GM21360 (cell line): ENCODE results near the gene AKNAD1.

Source experiments
- ATAC-seq: cut with Tn5 transposase; IDR thresholded peaks from one replicate; pipeline ENCODE4 v1.9.1; 2021; ENCODE audit warnings: mild to moderate bottlenecking, moderate library complexity; ENCODE audit not compliant: unreplicated experiment

AKNAD1 gene

DNA sequence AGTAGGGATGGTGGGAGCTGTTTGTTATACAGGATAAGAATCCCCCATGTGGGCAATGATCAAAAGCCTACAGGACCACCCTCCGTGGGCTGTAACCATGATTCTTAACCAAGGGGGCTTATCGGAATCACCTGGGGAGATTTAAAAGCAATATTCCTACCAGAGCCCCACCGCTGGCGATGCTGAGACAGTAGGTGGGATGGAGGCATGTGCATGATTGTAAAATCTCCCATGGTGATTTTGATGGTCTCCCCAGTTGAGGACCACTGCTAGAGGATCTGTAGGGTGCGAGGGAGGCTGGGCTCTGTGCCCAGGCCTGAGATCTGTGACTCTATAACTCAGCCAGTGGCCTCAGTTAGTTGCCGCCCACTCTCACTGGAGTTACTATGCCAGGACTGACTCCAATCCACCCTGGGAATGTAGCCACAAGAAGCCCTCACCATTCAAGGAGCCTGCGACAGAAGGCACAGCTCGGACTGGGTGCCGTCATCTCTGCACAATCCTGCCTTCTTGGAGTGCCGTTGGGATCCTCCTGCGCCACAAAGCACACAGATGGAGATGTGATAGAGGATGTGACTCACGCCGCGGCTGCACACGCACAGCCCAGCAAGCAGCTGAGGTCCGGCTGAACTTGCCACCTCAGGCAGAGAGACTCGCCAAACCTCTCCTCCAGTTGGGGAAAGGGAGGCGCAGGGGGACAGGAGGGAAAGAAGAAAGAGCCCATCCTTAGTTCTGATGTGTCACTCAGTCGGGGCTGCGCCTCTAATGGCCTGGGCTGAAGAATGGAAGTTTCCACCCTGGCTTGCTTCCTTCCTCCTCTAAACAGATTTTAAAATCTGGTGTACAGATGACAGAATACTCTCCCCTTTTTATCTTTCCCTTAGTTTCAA lies 26.5 kb downstream of the AKNAD1 start:
- ATAC-seq: no peak

- ATAC-seq: no peak
Observed at GRCh38 chr1:108829498-108829916, 27.4 kb downstream of the AKNAD1 start.

GRCh38 chr1:108828074-108828961 lies 28.6 kb downstream of the AKNAD1 start:
- no peak for ATAC-seq

GRCh38 chr1:108826081-108826635 lies 30.7 kb downstream of the AKNAD1 start:
- no peak for ATAC-seq

GRCh38 chr1:108824051-108824450 lies 32.8 kb downstream of the AKNAD1 start:
- no peak for ATAC-seq

DNA sequence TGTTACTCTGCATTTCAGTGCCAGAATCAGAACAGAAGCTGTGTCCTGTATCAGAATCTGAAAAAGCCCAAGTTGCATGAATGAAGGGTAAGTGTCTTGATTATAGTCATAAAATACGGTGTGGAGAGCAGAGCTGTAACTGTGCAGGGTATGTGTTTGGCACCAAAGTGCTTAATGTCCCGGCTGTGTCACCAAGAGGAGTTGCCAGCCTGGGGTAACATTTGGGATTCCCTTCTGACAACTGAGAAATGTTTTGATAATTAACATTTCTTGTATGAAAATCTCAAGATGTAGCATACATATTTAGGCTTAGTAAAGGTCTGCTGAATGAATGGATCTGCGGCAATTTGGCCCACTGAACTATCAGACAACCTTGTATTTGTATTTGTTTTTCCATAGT lies 33.3 kb downstream of the AKNAD1 start:
- no peak for ATAC-seq

GRCh38 chr1:108819878-108820277 lies 37.0 kb downstream of the AKNAD1 start:
- ATAC-seq: no peak

GRCh38 chr1:108817811-108818210 lies 39.1 kb downstream of the AKNAD1 start:
- ATAC-seq: no peak

DNA sequence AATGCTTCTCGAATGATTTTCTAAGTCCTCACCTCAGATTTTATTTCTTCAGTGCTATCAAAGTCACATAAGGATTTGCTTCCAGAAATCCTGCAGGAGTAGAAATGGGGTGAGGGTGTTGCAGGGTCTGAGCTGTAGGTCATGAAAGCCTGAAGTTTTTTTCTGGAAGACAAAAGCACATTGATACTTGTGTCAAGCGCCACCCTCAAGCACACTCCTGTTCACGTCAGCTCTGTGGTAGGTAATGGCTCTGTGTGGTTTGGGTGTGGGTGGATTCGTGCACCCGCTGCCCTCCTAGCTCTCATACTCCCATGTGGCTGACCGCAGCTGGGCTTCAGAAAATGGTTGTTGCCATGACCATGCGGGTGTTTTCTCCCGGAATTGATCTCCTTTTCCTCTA lies 39.9 kb downstream of the AKNAD1 start:
- no peak for ATAC-seq

DNA sequence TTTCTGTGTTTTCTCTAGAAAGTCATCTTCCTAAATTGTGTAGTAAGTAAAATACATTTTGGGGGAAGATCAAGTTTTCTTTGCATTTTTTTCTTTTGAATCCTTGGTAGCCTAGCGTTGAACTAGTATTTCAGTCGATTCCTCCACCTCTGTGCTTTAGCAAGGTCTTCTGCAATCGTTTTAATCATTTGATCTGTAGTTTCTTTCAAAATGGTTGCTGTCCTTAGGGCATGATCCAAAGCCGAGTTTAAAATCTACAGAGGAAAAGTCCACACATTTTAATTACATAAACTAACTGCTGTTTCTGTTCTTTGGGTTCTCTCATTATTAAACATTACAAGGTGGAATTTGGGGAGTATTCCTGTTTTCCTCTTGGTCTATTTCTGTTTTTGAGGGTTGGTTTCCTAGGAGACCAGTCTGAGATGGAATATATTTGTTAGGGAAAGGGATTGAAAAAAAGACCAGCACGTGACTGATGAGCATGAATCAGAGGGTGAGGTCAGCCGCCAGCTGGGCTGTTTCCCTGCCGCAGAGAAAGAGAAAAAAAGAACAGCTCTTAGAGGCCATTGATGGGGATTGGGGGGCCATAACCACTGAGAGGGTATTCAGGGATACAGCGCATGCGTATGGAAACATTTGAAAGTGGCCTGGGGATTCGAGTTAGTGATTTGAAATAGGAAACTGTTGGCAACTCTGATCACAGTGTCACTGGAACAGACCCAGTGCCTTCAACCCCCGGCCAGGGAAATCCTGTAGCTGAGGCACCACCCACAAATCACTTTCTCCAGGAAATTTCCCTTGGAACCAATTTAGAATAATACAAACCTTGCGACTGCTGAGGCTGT lies 40.6 kb downstream of the AKNAD1 start:
- no peak for ATAC-seq

- no peak for ATAC-seq
Observed at GRCh38 chr1:108815566-108815965, 41.3 kb downstream of the AKNAD1 start.

DNA sequence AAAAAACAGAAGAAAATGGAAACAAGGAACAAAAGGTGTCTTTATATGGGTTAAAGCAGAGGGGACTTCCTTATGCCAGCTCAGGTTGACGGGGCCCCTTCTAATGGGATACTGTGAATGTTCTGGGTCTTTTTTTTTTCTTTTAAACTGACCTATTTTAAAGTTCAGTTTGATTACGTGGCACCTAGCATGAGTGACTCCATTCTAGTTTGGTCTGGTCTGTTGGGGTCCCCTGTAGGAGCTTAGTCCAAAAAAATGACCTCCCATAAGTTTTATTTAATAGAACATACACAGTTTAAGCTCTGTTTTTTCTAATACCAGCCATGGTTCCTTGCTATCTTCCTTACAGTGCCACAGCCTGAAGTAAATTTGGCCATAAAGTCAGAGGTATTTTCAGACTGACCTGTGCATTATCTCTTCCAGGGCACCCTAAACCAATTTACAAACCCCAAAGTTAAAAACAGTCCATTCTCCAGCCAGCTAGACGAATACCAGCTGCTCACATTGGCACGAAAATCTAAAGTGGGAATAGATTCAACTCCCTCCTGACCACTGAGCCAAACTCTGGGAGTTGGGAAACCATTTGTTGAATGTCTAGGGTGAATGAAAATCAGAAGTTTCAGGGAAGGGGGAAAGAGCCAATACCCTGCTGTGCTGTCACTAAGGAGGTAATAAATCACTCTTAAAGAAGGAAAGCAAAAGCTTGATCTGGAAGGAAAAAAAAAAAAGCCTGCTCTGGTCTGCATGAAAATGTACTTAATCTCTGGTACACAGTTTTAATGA lies 42.4 kb downstream of the AKNAD1 start:
- ATAC-seq: no peak

GRCh38 chr1:108813326-108813725 lies 43.6 kb downstream of the AKNAD1 start:
- ATAC-seq: no peak

GRCh38 chr1:108811611-108812010 lies 45.3 kb downstream of the AKNAD1 start:
- no peak for ATAC-seq

DNA sequence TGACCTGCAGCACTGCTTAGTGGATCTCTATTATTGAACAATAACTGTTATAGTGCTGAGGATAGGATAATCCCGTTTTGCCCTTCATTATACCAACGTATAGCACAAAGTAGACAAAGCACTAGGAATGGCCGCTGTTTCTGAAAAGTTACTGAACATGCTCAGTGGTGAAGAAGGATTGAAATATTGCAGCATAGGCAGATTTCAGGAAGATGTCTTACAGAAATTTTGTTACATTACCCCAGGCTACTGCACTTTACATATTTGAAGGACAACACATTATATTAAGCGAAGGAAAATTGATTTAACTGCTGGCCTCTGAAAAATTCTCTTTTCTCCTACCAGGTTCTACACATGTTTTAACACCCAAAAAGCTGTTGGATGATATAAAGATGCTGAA lies 48.5 kb downstream of the AKNAD1 start:
- ATAC-seq: no peak

DNA sequence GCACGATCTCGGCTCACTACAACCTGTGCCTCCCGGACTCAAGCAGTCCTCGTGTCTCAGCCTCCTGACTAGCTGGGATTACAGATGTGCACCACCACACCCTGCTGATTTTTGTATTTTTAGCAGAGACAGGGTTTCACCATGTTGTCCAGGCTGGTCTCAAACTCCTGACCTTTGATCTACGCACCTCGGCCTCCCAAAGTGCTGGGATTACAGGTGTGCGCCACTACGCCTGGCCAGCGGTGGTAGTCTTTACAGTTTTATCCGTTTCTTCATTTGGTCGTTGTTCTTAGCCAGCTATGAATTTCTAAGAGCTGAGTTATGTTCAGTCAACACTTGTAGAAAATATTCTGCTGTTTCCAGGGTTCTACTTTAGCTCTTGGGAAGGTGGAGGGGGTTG lies 53.3 kb downstream of the AKNAD1 start:
- ATAC-seq: no peak

GRCh38 chr1:108801101-108801500 lies 55.8 kb downstream of the AKNAD1 start:
- no peak for ATAC-seq

DNA sequence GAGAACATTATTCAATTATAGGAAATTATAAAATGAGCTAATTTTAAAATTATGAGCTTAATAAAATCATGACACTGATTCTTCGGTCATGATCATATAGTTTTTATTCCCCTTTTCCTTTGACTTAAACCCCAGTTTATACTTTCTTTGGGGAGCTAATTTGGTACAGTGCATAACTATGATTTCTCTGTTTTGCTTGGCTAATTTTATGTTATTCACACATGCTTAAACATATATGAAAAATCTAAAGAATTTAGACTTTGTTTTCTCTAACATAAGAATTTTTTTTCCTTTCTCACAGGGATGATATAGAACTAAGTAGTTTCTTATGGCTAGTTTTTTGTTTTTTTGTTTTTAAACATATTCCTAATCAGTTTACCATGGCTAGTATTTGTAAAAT lies 57.9 kb downstream of the AKNAD1 start:
- ATAC-seq: no peak

- ATAC-seq: no peak
Observed at GRCh38 chr1:108792420-108792819, 64.5 kb downstream of the AKNAD1 start.

GRCh38 chr1:108791790-108792189 lies 65.1 kb downstream of the AKNAD1 start:
- ATAC-seq: no peak
